HepG2 (cell line): ENCODE measurements around the gene PFDN1. TPM values are rescaled to one million over a fixed set of nuclear protein-coding genes. Genes with fewer than 3 reads are reported as not detected.

Experiments used
- ATAD3A ChIP-seq: sonication (generic); formaldehyde crosslinking; IDR thresholded peaks from 2 replicates; pipeline ENCODE4 v1.4.0; 2020; ENCODE audit warnings: missing genetic modification reagents
- DMTF1 ChIP-seq: sonication (generic); formaldehyde crosslinking; IDR thresholded peaks from 2 replicates; pipeline ENCODE4 v1.4.0; 2020; ENCODE audit warnings: mild to moderate bottlenecking, missing genetic modification reagents
- EED ChIP-seq: sonication (generic); formaldehyde crosslinking; IDR thresholded peaks from 2 replicates; pipeline ENCODE4 v1.5.0; 2020; ENCODE audit warnings: mild to moderate bottlenecking, missing genetic modification reagents
- HNRNPL ChIP-seq: fragments of 200-400 bp; formaldehyde crosslinking; IDR thresholded peaks from 2 replicates; pipeline ENCODE4 v1.6.1; 2017; ENCODE audit warnings: mild to moderate bottlenecking, low read depth, low read length
- JUND ChIP-seq: sonication (generic); formaldehyde crosslinking; IDR thresholded peaks from 2 replicates; pipeline ENCODE4 v1.8.0; 2022; ENCODE audit warnings: mild to moderate bottlenecking, missing genetic modification reagents
- PRMT3 ChIP-seq: sonication (generic); formaldehyde crosslinking; IDR thresholded peaks from 2 replicates; pipeline ENCODE4 v1.8.1; 2022; ENCODE audit warnings: low read depth, mild to moderate bottlenecking, moderate library complexity, missing genetic modification reagents, borderline replicate concordance
- TFAP4 ChIP-seq: sonication (generic); IDR thresholded peaks from 2 replicates; pipeline ENCODE4 v1.6.1; 2016; ENCODE audit warnings: low read depth, borderline replicate concordance
- ZNF160 ChIP-seq: sonication (generic); formaldehyde crosslinking; IDR thresholded peaks from 2 replicates; pipeline ENCODE4 v1.8.0; 2022; ENCODE audit warnings: mild to moderate bottlenecking, inconsistent platforms, missing genetic modification reagents
- polyA plus RNA-seq, 8 experiments: library from polyadenylated mRNA; depleted of rRNA in 3 of 8; stranded (reverse) in 7 of 8; unstranded in 1 of 8; fragments of >200 nt; fragmentation: Illumina TruSeq in 4 of 8; extraction: Trizol in 4 of 8; gene quantifications; 2 replicates each; pipeline versions ENCODE4 v1.2.1 to v1.2.3, GENCODE V29; 2011 to 2016; ENCODE audit warnings: low read depth in 4 of 8, missing spikeins in 1 of 8, mixed read lengths in 1 of 8; ENCODE audit not compliant: insufficient read depth in 1 of 8
- total RNA-seq, 5 experiments: library from RNA; depleted of rRNA; stranded (reverse); fragments of >200 nt; fragmentation: Illumina TruSeq; extraction: Trizol; gene quantifications; 2 replicates each; pipeline ENCODE4 v1.2.3, GENCODE V29; 2016; ENCODE audit warnings: low read depth in 1 of 5

The PFDN1 gene
- total and polyA plus RNA-seq, 2 of the 13 experiments (the other 11 are each of a cell fraction or from before 2014, with no cell fraction given) = 67.2 to 70.8 TPM

DNA sequence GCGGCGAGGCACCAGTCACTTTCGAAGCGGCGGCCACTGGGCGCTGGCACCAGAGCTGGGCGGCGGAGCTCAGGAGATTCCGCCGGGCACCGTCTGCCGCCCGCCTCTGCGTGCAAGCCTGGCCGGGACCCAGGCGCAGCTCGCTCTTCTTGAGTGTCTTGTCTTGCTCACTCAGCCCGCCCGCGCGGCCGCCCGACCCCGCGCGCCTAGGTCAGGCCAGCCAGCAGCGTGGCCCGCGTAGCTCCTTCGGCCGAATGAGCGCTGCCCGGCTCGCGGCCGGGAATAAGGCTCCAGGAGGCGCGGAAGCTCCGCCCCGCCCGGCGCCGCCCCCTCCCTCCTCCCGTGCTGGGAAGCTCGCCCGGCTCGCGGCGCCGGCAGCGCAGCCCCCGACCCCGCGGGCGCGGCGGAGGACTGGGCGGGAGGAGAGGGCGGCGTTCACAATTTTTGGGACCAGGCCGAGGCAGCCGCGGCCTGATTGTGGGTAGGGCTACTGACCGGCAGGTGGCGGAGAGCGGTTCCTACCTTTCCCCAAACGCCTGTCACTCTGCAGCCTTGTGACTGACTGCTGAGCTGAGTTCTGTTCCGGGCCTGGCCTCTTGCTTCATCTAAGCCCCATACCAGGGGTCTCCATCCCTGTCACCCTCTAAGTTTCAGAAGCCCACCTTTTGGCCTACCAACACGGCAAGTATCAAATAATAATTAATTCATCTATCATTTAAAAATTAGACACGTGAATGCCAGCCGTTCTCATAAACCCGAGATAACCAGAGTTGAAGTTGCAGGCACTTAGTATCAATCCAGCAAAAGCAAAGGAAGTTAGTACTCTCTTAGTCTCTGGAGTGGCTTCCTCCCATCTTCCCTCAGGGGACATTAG lies 43.7 kb upstream of the PFDN1 start, which contains the start of gene HBEGF (continued):
- no peak for TF ChIP-seq PRMT3
- TF ChIP-seq ZNF160 (CRISPR knock-in tag) = no peak
- no peak for TF ChIP-seq JUND (CRISPR knock-in tag)
- peak; percentile 73 for TF ChIP-seq HNRNPL
- no peak for TF ChIP-seq ATAD3A (CRISPR knock-in tag)
- no peak for TF ChIP-seq TFAP4
- TF ChIP-seq EED (CRISPR knock-in tag) = no peak
- no peak for TF ChIP-seq DMTF1 (CRISPR knock-in tag)
